ENCODE measurements around the gene SPAG16.
"Not testable (repeated sequence)": the region's sequence is repeated elsewhere in the genome, so short reads cannot be mapped to it uniquely, and the experiment has no call there.

Gene SPAG16

DNA sequence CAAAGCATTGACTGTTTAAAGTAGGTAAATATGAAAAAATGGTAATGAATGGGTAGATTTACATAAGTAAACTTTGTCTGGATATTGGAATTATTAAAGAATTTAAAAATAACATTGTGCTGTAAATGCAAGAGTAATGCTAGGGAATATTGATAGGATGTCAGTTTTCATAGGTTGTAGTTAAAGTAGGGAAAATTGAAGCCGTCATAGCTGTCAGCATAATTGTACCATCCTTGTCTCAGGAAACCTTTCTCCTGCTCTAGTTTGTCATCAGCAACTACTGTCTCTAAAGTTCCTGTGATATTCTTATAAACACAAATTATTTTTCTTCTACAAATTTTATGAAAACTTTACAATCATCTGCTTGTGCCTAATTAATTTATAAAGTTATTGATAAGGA lies 10.1 kb upstream of the SPAG16 start:
- TF ChIP-seq, protein P1, sequence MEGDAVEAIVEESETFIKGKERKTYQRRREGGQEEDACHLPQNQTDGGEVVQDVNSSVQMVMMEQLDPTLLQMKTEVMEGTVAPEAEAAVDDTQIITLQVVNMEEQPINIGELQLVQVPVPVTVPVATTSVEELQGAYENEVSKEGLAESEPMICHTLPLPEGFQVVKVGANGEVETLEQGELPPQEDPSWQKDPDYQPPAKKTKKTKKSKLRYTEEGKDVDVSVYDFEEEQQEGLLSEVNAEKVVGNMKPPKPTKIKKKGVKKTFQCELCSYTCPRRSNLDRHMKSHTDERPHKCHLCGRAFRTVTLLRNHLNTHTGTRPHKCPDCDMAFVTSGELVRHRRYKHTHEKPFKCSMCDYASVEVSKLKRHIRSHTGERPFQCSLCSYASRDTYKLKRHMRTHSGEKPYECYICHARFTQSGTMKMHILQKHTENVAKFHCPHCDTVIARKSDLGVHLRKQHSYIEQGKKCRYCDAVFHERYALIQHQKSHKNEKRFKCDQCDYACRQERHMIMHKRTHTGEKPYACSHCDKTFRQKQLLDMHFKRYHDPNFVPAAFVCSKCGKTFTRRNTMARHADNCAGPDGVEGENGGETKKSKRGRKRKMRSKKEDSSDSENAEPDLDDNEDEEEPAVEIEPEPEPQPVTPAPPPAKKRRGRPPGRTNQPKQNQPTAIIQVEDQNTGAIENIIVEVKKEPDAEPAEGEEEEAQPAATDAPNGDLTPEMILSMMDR (IDR thresholded peaks at IDR 0.05; ENCODE audit: low read depth, low read length), result no peak
- Histone ChIP-seq H3K4me3 (ENCODE audit: low read depth, low read length) (no peak overlapping the region), H3K9me3 (ENCODE audit: severe bottlenecking) (peaks cover 2% of the 10 kb centered on the region), H3K27ac (no peak overlapping the region), H3K27me3 (ENCODE audit: insufficient read depth, low read depth, severe bottlenecking) (no peaks in the 10 kb centered on the region), H3K36me3 (no peaks in the 10 kb centered on the region)
- no peak for DNase-seq

DNA sequence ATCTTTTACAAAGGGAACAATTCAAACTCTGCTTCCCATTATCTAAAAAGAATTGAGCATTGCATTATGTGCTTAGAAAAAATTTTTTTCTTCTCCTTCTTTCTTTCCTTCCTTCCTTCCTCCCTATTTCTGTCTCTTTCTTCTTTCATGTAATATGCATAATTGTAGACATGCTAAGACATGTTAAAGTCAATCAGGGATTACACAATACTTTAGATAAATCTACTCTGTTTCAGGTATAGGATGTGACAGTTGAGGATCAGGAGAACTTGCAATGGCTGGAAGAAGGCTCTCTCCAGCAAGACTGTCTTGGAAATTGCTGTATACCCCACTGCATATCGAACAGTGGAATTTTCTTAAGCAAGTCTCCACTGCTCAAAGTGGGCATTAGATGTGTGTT lies 9.0 kb upstream of the SPAG16 start:
- DNase-seq, result no peak
- TF ChIP-seq, protein P1 (IDR thresholded peaks at IDR 0.05; ENCODE audit: low read depth, low read length), result no peak
- H3K9me3 ChIP-seq (ENCODE audit: severe bottlenecking), result peaks cover 2% of the 10 kb centered on the region
- no peaks in the 10 kb centered on the region for H3K36me3 ChIP-seq
- no peak overlapping the region for H3K27ac ChIP-seq
- H3K27me3 ChIP-seq (ENCODE audit: insufficient read depth, low read depth, severe bottlenecking), result no peaks in the 10 kb centered on the region
- H3K4me3 ChIP-seq (ENCODE audit: low read depth, low read length), result no peak overlapping the region

DNA sequence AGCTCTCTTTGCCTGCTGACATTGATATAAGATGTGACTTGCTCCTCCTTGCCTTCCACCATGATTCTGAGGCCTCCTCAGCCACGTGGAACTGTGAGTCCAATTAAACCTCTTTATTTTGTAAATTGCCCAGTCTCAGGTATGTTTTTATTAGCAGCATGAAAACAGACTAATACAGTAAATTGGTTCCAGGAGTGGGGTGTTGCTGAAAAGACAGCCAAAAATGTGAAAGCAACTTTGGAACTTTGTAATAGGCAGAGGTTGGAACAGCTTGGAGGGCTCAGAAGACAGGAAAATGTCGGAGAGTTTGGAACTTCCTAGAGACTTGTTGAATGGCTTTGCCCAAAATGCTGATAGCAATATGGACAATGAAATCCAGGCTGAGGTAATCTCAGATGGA lies 7.1 kb upstream of the SPAG16 start:
- not testable (repeated sequence) for H3K4me3 ChIP-seq (ENCODE audit: low read depth, low read length); H3K36me3 ChIP-seq; DNase-seq; H3K9me3 ChIP-seq (ENCODE audit: severe bottlenecking); H3K27me3 ChIP-seq (ENCODE audit: insufficient read depth, low read depth, severe bottlenecking); H3K27ac ChIP-seq

DNA sequence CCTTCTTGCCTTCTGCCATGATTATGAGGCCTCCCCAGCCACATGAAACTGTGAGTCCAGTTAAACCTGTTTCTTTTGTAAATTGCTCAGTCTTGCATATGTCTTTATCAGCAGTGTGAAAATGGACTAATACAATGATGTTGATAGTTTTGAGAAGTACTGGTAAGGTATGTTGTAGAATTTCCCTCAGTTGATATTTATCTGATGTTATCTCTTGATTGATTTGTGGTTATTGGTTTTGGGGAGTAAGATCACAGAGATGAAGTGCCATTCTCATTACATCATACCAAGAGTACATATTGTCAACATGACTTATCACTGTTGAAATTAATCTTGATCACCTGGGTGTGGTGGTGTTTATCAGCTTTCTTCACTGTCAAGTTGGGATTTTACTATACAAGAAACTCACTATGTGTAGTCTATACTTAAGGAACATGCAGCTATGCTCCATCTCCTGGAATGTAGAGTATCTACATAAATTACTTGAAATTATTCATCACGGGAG lies 5.1 kb upstream of the SPAG16 start:
- no peaks in the 10 kb centered on the region for H3K27me3 ChIP-seq (ENCODE audit: insufficient read depth, low read depth, severe bottlenecking)
- peaks cover 2% of the 10 kb centered on the region for H3K9me3 ChIP-seq (ENCODE audit: severe bottlenecking)
- no peak for DNase-seq
- no peak overlapping the region for H3K4me3 ChIP-seq (ENCODE audit: low read depth, low read length)
- TF ChIP-seq, protein P1 (IDR thresholded peaks at IDR 0.05; ENCODE audit: low read depth, low read length), result no peak
- H3K36me3 ChIP-seq, result no peaks in the 10 kb centered on the region
- H3K27ac ChIP-seq, result no peak overlapping the region

DNA sequence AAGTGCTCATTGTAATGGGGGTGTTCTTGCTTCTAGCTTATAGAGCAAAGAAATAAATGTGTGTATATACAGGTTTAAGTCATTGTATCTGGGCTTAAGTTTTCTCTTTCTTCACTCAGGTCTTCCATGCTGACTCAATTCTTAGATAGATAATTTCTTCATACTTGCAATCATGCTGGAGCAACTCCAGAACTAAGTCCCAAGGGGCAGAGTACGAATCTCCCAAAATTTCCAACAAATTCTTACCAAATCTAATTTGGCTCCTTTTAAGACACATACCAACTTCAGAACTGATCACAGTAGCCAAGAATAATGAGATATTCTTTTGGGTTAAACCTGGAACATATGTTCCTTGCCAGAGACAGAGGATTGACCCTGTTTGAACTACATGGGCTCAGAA lies 4.3 kb upstream of the SPAG16 start:
- no peak for DNase-seq
- H3K9me3 ChIP-seq (ENCODE audit: severe bottlenecking), result peaks cover 2% of the 10 kb centered on the region
- TF ChIP-seq, protein P1 (IDR thresholded peaks at IDR 0.05; ENCODE audit: low read depth, low read length), result no peak
- no peak overlapping the region for H3K27ac ChIP-seq
- no peaks in the 10 kb centered on the region for H3K27me3 ChIP-seq (ENCODE audit: insufficient read depth, low read depth, severe bottlenecking)
- no peaks in the 10 kb centered on the region for H3K36me3 ChIP-seq
- no peak overlapping the region for H3K4me3 ChIP-seq (ENCODE audit: low read depth, low read length)

DNA sequence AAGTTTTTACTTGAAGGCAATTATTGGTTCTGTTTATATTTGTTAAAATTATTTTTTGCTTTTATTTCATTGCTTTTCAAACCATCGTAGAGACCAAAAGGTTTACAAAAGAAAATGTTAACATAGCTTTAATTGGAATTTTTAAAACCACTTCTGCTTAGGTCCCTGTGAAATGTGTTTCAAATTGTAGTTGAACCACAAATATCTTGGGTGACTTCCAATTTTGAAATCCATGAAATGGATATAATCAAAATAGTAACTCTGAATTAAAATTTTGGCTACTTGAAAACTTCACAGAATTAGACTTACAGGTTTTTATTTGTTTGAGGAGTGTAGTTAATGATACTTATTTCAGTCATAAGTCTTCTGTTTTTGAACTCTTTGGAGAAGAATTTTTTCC lies 3.1 kb upstream of the SPAG16 start:
- H3K4me3 ChIP-seq (ENCODE audit: low read depth, low read length), result no peak overlapping the region
- DNase-seq, result no peak
- no peaks in the 10 kb centered on the region for H3K27me3 ChIP-seq (ENCODE audit: insufficient read depth, low read depth, severe bottlenecking)
- no peaks in the 10 kb centered on the region for H3K36me3 ChIP-seq
- H3K27ac ChIP-seq, result no peak overlapping the region
- peaks cover 2% of the 10 kb centered on the region for H3K9me3 ChIP-seq (ENCODE audit: severe bottlenecking)
- TF ChIP-seq, protein P1 (IDR thresholded peaks at IDR 0.05; ENCODE audit: low read depth, low read length), result no peak

Measured in WERI-Rb-1 (cell line).